GM12872 (cell line): Measurements from ENCODE around the gene ZSWIM3.

Experiments
- TF ChIP-seq, protein P1 (sequence below): IDR thresholded peaks from 3 replicates; pipeline ENCODE4 v1.5.1; 2011; ENCODE audit warnings: low read depth, mild to moderate bottlenecking, low read length, moderate library complexity; ENCODE audit not compliant: insufficient read depth

ZSWIM3 gene

DNA sequence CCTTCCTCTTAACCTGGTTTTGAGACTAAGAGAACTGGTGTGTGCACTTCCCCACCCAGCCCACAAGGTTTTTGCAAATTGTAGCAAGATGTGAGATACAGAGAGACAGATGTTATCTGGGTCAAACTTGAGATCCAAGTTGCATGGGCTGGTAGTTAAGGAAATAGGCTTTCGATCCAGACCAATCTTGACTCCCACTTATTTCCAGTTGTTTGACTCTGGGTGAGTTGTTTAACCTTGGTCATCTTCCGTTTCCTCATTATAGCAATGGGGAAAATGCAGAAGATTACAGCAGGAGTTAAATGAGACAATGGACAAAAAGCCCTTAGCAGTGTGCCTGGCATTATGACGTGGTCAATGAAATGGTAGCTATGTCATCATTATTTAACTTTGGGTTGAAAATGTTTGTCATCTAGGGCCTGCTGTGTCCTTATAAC lies 22.1 kb upstream of the ZSWIM3 start:
- TF ChIP-seq, protein P1, sequence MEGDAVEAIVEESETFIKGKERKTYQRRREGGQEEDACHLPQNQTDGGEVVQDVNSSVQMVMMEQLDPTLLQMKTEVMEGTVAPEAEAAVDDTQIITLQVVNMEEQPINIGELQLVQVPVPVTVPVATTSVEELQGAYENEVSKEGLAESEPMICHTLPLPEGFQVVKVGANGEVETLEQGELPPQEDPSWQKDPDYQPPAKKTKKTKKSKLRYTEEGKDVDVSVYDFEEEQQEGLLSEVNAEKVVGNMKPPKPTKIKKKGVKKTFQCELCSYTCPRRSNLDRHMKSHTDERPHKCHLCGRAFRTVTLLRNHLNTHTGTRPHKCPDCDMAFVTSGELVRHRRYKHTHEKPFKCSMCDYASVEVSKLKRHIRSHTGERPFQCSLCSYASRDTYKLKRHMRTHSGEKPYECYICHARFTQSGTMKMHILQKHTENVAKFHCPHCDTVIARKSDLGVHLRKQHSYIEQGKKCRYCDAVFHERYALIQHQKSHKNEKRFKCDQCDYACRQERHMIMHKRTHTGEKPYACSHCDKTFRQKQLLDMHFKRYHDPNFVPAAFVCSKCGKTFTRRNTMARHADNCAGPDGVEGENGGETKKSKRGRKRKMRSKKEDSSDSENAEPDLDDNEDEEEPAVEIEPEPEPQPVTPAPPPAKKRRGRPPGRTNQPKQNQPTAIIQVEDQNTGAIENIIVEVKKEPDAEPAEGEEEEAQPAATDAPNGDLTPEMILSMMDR = no peak; the same call in 2 of the 3 replicates

DNA sequence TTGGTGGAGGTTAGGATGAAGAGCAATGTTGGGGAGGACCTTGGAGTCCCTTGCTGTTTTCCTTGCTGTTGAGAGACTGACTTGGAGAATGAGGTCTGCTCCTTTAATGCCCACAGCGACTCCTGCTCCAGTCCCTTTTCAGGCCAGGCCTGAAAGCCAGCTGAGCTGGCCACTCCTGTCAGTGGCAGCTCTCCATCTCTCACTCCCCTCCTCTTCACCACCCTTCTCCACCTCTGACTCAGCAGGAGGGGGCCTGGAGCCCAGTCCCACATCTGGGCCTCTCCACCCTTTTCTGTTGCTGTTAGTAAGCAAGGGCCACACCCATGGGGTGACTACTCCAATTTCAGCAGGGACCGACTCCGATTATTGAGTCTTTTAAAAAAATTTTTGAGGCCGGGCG lies 21.6 kb upstream of the ZSWIM3 start:
- TF ChIP-seq, protein P1 = no peak

DNA sequence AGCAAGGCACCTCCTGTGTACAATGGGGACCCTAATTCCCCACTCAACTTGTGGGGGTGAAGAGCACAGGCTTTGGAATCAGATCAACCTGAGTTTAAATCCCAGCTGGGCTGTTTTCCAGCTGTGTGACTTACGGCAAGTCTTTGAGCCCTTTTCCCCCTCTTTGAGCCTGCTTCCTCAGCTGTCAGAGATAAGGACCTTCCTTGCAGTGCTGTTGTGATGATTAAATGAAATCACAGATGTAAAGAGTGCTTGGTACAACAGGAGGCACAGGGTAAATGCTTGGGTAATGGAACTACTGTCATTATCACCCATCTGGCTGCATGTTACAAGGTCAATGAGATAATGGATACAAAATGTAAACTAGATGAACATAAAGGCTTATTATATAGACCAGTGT lies 20.6 kb upstream of the ZSWIM3 start:
- TF ChIP-seq, protein P1 = no peak

GRCh38 chr20:45840700-45841198 lies 16.7 kb upstream of the ZSWIM3 start:
- TF ChIP-seq, protein P1 = no peak

GRCh38 chr20:45841407-45842129 lies 15.8 kb upstream of the ZSWIM3 start:
- TF ChIP-seq, protein P1 = no peak

DNA sequence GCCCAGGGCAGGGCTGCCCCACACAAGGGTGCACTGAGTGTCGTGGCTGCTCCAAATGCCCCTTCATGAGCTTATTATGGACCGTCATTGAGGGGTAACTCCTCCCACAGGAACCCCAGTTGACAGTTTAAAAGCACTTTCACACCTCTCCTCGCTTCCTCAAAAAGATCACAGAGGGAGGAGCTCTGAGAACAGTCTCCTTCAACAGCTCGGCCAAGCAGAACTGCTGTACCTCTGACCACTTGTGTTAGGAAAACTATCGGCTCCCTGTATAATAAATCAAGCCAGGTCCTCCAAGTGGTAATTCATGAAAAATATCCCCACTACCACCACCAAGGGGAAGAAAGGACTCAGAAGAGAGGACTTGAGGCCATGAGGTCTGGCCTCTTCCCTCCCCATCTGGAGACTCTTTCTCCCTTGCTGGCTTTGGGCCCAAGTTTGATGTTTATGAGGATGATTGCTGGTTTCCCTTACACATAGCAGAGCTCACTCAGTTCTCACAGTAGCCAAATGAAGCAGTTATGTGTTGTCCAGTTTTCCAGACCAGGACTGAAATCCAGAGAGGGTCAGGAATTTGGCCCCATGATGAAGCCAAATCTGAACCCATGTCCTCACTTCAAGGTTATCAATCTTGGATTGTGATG lies 15.1 kb upstream of the ZSWIM3 start:
- TF ChIP-seq, protein P1 = no peak

GRCh38 chr20:45843506-45843905 lies 13.9 kb upstream of the ZSWIM3 start:
- TF ChIP-seq, protein P1 = no peak
